CD14-positive monocyte (primary cell): ENCODE measurements around the gene YWHAE. TPM values are rescaled to one million over a fixed set of nuclear protein-coding genes. Genes with fewer than 3 reads are reported as not detected.
A peak's percentile ranks its signal among the peaks of the same experiment; 100 is the strongest.

Source experiments
- DNase-seq, 3 donors: peaks; one replicate each; pipeline ENCODE4 v3.0.0-alpha.2; 2011 to 2022
- H2AFZ ChIP-seq: 2 replicates; pipeline ENCODE4 v1.6.0; 2012; ENCODE audit warnings: mild to moderate bottlenecking, low read depth, low read length, inconsistent platforms; ENCODE audit not compliant: insufficient read depth, poor library complexity, severe bottlenecking
- H3K27ac ChIP-seq, 2 donors: 1 replicate in 1 of 2; 2 replicates in 1 of 2; pipeline ENCODE4 v1.5.1; 2012 to 2013; ENCODE audit warnings: low read length in 2 of 2, control low read depth in 1 of 2, inconsistent platforms in 1 of 2, low read depth in 1 of 2, mild to moderate bottlenecking in 1 of 2
- H3K27me3 ChIP-seq, 2 donors: one replicate each; pipeline versions ENCODE4 v1.6.0 to v1.6.1; 2011 to 2013; ENCODE audit warnings: low read length in 2 of 2; ENCODE audit not compliant: control insufficient read depth in 2 of 2, insufficient read depth in 2 of 2
- H3K36me3 ChIP-seq, 2 donors: replicated peaks in 1 of 2; 1 replicate in 1 of 2; 2 replicates in 1 of 2; pipeline versions ENCODE4 v1.5.1 to v1.6.1; 2012 to 2013; ENCODE audit warnings: low read length in 2 of 2, control low read depth in 1 of 2, inconsistent platforms in 1 of 2, mild to moderate bottlenecking in 1 of 2; ENCODE audit not compliant: insufficient read depth in 2 of 2, control insufficient read depth in 1 of 2
- H3K4me1 ChIP-seq, 2 donors: 1 replicate in 1 of 2; 2 replicates in 1 of 2; pipeline versions ENCODE4 v1.5.1 to v1.6.1; 2012 to 2013; ENCODE audit warnings: low read length in 2 of 2, control low read depth in 1 of 2, inconsistent platforms in 1 of 2, mild to moderate bottlenecking in 1 of 2, moderate library complexity in 1 of 2; ENCODE audit not compliant: insufficient read depth in 2 of 2, control insufficient read depth in 1 of 2
- H3K4me2 ChIP-seq: replicated peaks from 2 replicates; pipeline ENCODE3; 2012; ENCODE audit warnings: low read length, moderate library complexity, mild to moderate bottlenecking; ENCODE audit not compliant: poor library complexity, severe bottlenecking; ENCODE audit errors: extremely low read depth
- H3K4me3 ChIP-seq, 3 experiments: fragments of 200-600 bp in 1 of 3; sonication (generic) in 1 of 3; replicated peaks in 1 of 3; 1 replicate in 2 of 3; 2 replicates in 1 of 3; pipeline ENCODE4 v1.5.1; 2011 to 2013; ENCODE audit warnings: low read length in 3 of 3, mild to moderate bottlenecking in 3 of 3, control low read depth in 2 of 3, low read depth in 2 of 3, inconsistent platforms in 1 of 3, moderate library complexity in 1 of 3
- H3K79me2 ChIP-seq: 2 replicates; pipeline ENCODE4 v1.6.0; 2012; ENCODE audit warnings: mild to moderate bottlenecking, control low read depth, inconsistent platforms, low read length, moderate library complexity; ENCODE audit not compliant: insufficient read depth
- H3K9ac ChIP-seq: 2 replicates; pipeline ENCODE4 v1.6.0; 2017; ENCODE audit warnings: low read length, mild to moderate bottlenecking; ENCODE audit not compliant: insufficient read depth, poor library complexity, severe bottlenecking
- H3K9me3 ChIP-seq, 2 donors: replicated peaks in 1 of 2; 1 replicate in 1 of 2; 2 replicates in 1 of 2; pipeline versions ENCODE4 v1.5.1 to v1.6.1; 2012 to 2013; ENCODE audit warnings: low read length in 2 of 2, control low read depth in 1 of 2; ENCODE audit not compliant: control insufficient read depth in 1 of 2, insufficient read depth in 1 of 2
- H4K20me1 ChIP-seq: 2 replicates; pipeline ENCODE4 v1.6.0; 2012; ENCODE audit warnings: mild to moderate bottlenecking, low read length, control low read depth, moderate library complexity; ENCODE audit not compliant: insufficient read depth
- H3K27ac Mint-ChIP-seq, 7 donors: one replicate each; pipeline ENCODE4 v1.8.0; 2020; ENCODE audit warnings: mild to moderate bottlenecking in 7 of 7, mixed read lengths in 7 of 7, moderate library complexity in 6 of 7, inconsistent platforms in 2 of 7
- H3K27me3 Mint-ChIP-seq, 3 donors: one replicate each; pipeline ENCODE4 v1.8.0; 2021 to 2022; ENCODE audit warnings: low read depth in 3 of 3, mild to moderate bottlenecking in 3 of 3, mixed read lengths in 3 of 3, moderate library complexity in 3 of 3, inconsistent platforms in 1 of 3
- H3K36me3 Mint-ChIP-seq, 2 donors: one replicate each; pipeline ENCODE4 v1.8.0; 2020; ENCODE audit warnings: mixed read lengths in 2 of 2, inconsistent platforms in 1 of 2, mild to moderate bottlenecking in 1 of 2
- H3K4me1 Mint-ChIP-seq: one replicate; pipeline ENCODE4 v1.8.0; 2020; ENCODE audit warnings: mild to moderate bottlenecking, mixed read lengths
- H3K4me3 Mint-ChIP-seq, 2 donors: one replicate each; pipeline ENCODE4 v1.8.0; 2020; ENCODE audit warnings: mild to moderate bottlenecking in 2 of 2, mixed read lengths in 2 of 2, moderate library complexity in 1 of 2
- H3K9me3 Mint-ChIP-seq, 7 donors: one replicate each; pipeline ENCODE4 v1.8.0; 2020 to 2022; ENCODE audit warnings: mixed read lengths in 7 of 7, mild to moderate bottlenecking in 6 of 7, moderate library complexity in 6 of 7, inconsistent platforms in 2 of 7
- CTCF ChIP-seq: fragments of 200-600 bp; IDR thresholded peaks from one replicate; pipeline ENCODE4 v1.8.0; 2022; ENCODE audit warnings: antibody characterized with exemption, mild to moderate bottlenecking
- WGBS: methylation state at CpG from one replicate; pipeline ENCODE4 v1.1.5; 2013; ENCODE audit warnings: missing lambda C conversion rate; ENCODE audit not compliant: insufficient coverage; 5-methylcytosine and 5-hydroxymethylcytosine counted together
- intact Hi-C, 2 donors: fragments of 100-400 bp; cut with micrococcal nuclease; formaldehyde crosslinking; loops; one replicate each; pipeline versions ENCODE4 v1.15.0 to v1.15.1; 2023
- polyA plus RNA-seq, 3 donors: library from polyadenylated mRNA; depleted of rRNA in 1 of 3; unstranded in 2 of 3; stranded (reverse) in 1 of 3; fragments of 300-500 nt in 2 of 3; fragments of >200 nt in 1 of 3; fragmentation: Illumina TruSeq in 2 of 3; gene quantifications; 1 replicate in 2 of 3; 2 replicates in 1 of 3; pipeline ENCODE4 v1.2.3, GENCODE V29; 2012 to 2021

Gene YWHAE
- polyA plus RNA-seq, 3 donors, result 165 to 185 (median 168) TPM

- Histone ChIP-seq H3K27me3 (no peaks in the 10 kb centered on the region), H3K27ac (no peak overlapping the region), H2AFZ (no peak overlapping the region), H3K36me3 (peaks cover 13 to 18% of the 10 kb centered on the region in 2 donors), H4K20me1 (peaks cover 100% of the 10 kb centered on the region), H3K4me1 (peaks cover 47 to 53% of the 10 kb centered on the region in 2 donors), H3K9ac (no peak overlapping the region), H3K79me2 (peaks cover 88% of the 10 kb centered on the region), H3K4me2 (peak overlapping the region; percentile 14), H3K9me3 (no peaks in the 10 kb centered on the region), H3K4me3 (no peak overlapping the region)
- Mint-ChIP-seq H3K4me3 (no peak overlapping the region), H3K9me3 (no peaks in the 10 kb centered on the region), H3K27me3 (peaks cover 0 to 2% (median 0%) of the 10 kb centered on the region in 3 donors), H3K27ac (peak overlapping the region in 2 of 7 donors; percentile 26 to 70), H3K36me3 (peaks cover 17 to 27% of the 10 kb centered on the region in 2 donors), H3K4me1 (peaks cover 64% of the 10 kb centered on the region)
- 34% methylated on average over 6 of the region's 11 CpGs for WGBS
- intact Hi-C loops, result loop anchor here (2.0 to 10.0 kb wide), 4 partner anchors 37 to 279 kb away; partner anchors contain the start of genes CRK (in 1 of the 2), RILP (in 1 of the 2), SCARF1 (in 1 of the 2) and YWHAE (in 1 of the 2)
- TF ChIP-seq CTCF, result peak; percentile 85
- peak; percentile 61 to 75 (median 74) for DNase-seq
These were observed 34.5 kb downstream of the YWHAE start for GRCh38 chr17:1365445-1366039.

- Mint-ChIP-seq H3K27ac (peak overlapping the region; percentile 81 to 95 (median 89)), H3K4me1 (peaks cover 62% of the 10 kb centered on the region), H3K4me3 (peak overlapping the region; percentile 39 to 67), H3K9me3 (no peaks in the 10 kb centered on the region), H3K36me3 (peaks cover 27 to 44% of the 10 kb centered on the region in 2 donors), H3K27me3 (peaks cover 0 to 2% (median 0%) of the 10 kb centered on the region in 3 donors)
- Histone ChIP-seq H3K36me3 (peaks cover 26 to 42% of the 10 kb centered on the region in 2 donors), H3K4me3 (peak overlapping the region in 1 of 3 experiments; percentile 63), H3K27me3 (no peaks in the 10 kb centered on the region), H2AFZ (no peak overlapping the region), H3K9ac (no peak overlapping the region), H3K79me2 (peaks cover 81% of the 10 kb centered on the region), H3K4me1 (peaks cover 47 to 53% of the 10 kb centered on the region in 2 donors), H3K9me3 (no peaks in the 10 kb centered on the region), H4K20me1 (peaks cover 98% of the 10 kb centered on the region), H3K27ac (peak overlapping the region; percentile 62 to 80), H3K4me2 (peak overlapping the region; percentile 71)
- intact Hi-C loops, result loop anchor here (5.0 to 10.0 kb wide), 4 partner anchors 34 to 282 kb away; partner anchors contain the start of genes CRK (in 1 of the 2), RILP (in 1 of the 2) and SCARF1 (in 1 of the 2)
- 0% methylated on average over 1 of the region's 3 CpGs for WGBS
- peak; percentile 71 to 90 (median 84) for DNase-seq
- no peak for TF ChIP-seq CTCF
These were observed 37.1 kb downstream of the YWHAE start for GRCh38 chr17:1362964-1363363.
